ENCODE results near the gene MAP3K12.

DNA sequence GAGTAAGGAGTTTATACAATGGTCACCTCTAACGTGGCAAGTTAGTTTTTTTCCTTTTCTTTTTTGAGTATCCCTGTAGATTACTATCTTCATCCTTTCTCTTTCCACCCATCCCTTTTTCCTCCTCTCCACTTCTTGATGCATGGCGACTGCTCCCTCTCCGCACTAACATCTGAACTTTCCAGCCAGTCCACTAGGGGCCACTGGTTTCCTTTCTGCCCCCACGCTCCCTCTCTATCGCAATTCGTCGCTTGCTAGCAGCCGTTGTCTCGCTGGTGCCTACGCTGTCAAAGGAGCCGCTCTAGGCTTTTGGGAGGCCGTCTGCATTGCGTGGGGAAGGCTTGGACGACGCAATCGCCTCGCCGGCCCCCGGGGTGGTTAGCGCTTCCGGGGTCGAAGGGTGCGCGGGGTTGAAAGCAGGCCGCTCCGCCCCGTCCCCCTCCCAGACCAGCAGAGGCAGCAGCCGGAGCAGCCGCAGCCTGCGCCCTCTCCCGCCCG, 47.5 kb downstream of the MAP3K12 start, which contains the start of gene PCBP2:
- TF ChIP-seq, protein P1, sequence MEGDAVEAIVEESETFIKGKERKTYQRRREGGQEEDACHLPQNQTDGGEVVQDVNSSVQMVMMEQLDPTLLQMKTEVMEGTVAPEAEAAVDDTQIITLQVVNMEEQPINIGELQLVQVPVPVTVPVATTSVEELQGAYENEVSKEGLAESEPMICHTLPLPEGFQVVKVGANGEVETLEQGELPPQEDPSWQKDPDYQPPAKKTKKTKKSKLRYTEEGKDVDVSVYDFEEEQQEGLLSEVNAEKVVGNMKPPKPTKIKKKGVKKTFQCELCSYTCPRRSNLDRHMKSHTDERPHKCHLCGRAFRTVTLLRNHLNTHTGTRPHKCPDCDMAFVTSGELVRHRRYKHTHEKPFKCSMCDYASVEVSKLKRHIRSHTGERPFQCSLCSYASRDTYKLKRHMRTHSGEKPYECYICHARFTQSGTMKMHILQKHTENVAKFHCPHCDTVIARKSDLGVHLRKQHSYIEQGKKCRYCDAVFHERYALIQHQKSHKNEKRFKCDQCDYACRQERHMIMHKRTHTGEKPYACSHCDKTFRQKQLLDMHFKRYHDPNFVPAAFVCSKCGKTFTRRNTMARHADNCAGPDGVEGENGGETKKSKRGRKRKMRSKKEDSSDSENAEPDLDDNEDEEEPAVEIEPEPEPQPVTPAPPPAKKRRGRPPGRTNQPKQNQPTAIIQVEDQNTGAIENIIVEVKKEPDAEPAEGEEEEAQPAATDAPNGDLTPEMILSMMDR (IDR thresholded peaks at IDR 0.05) = peak in 1 of 3 donors; percentile 95
- TF ChIP-seq POLR2A (IDR thresholded peaks at IDR 0.05) = peak in 1 of 2 donors; percentile 77
